BE2C (cell line): Measurements from ENCODE around the gene RNF41.
A peak's percentile ranks its signal among the peaks of the same experiment; 100 is the strongest.

Experiments used
- DNase-seq: peaks from one replicate; pipeline ENCODE4 v3.0.0-alpha.2; 2020
- H3K27me3 ChIP-seq: fragments of 250-450 bp; sonication (Bioruptor Pico); 2 replicates; pipeline ENCODE4 v1.5.1; 2020; ENCODE audit warnings: mild to moderate bottlenecking
- H3K36me3 ChIP-seq: fragments of 250-450 bp; sonication (Bioruptor Pico); 2 replicates; pipeline ENCODE4 v1.5.1; 2020; ENCODE audit warnings: mild to moderate bottlenecking
- H3K4me1 ChIP-seq: fragments of 250-450 bp; sonication (Bioruptor Pico); 2 replicates; pipeline ENCODE4 v1.5.1; 2020
- H3K4me3 ChIP-seq: 2 replicates; pipeline ENCODE4 v1.5.1; 2011; ENCODE audit warnings: low read depth, low read length
- H3K9me3 ChIP-seq: fragments of 250-450 bp; sonication (Bioruptor Pico); 2 replicates; pipeline ENCODE4 v1.5.1; 2020
- CTCF ChIP-seq: IDR thresholded peaks from 2 replicates; pipeline ENCODE4 v1.5.1; 2012; ENCODE audit warnings: mild to moderate bottlenecking, low read depth, low read length

RNF41 gene

DNA sequence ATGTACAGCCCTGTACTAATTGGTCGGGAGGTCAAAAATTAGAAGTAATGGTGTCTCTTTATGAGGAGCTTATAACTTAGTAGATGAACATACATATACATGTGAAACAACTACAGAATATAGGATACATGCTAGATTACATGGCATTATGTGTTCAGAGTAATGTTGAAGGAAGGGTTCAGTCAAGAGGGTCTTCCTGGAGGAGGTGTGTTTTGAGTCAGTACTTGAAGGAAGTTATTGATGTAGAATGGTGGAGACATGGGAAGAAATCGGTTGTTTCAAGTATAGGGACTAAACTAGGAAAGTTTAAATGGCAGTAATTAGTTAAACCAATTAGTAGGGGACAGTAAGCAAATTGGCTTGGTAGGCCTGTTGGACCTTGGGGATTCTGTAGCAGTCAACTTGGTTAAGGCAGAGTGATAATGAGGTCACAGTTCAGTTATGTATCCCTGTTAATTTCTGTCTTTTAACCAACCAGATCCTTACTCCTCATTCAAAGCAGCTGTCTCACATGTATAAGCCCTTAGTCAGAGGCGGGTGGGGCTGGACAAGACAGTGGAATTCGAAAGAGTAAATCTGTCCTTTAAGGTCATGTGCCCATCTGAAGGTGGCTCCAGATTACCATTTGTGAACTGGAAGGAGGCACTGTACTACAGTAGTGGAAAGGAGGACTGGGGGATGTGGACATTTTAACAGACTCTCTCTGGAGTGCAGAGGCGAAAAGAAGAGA, 39.9 kb upstream of the RNF41 start:
- TF ChIP-seq CTCF = no peak
- Histone ChIP-seq H3K27me3 (no peaks in the 10 kb centered on the region), H3K36me3 (peaks cover under 1% of the 10 kb centered on the region), H3K4me1 (peaks cover 6% of the 10 kb centered on the region), H3K4me3 (no peak overlapping the region), H3K9me3 (no peaks in the 10 kb centered on the region)
- DNase-seq = no peak

GRCh38 chr12:56260921-56261320, 39.2 kb upstream of the RNF41 start:
- H3K4me1 ChIP-seq = peaks cover 11% of the 10 kb centered on the region
- no peak for DNase-seq
- no peak for TF ChIP-seq CTCF
- no peaks in the 10 kb centered on the region for H3K9me3 ChIP-seq
- no peak overlapping the region for H3K4me3 ChIP-seq
- H3K27me3 ChIP-seq = no peaks in the 10 kb centered on the region
- H3K36me3 ChIP-seq = peaks cover 8% of the 10 kb centered on the region

DNA sequence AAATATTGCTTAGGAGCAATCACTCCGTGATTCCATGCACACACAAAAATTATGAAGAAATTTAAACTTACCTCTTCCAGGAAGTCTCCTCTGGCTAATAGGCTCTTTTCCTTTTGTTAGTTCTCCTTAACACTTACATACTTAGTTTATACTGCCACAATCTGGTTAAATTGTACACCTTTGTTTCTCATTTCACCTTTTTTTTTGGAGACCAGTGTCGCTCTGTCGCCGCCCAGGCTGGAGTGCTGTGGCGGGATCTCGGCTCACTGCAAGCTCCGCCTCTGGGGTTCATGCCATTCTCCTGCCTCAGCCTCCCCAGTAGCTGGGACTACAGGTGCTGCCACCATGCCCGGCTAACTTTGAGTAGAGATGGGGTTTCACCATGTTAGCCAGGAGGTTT, 38.7 kb upstream of the RNF41 start:
- H3K4me3 ChIP-seq = no peak overlapping the region
- H3K4me1 ChIP-seq = peaks cover 11% of the 10 kb centered on the region
- no peaks in the 10 kb centered on the region for H3K27me3 ChIP-seq
- no peaks in the 10 kb centered on the region for H3K9me3 ChIP-seq
- no peak for DNase-seq
- TF ChIP-seq CTCF = no peak
- peaks cover 14% of the 10 kb centered on the region for H3K36me3 ChIP-seq

- TF ChIP-seq CTCF = no peak
- Histone ChIP-seq H3K4me3 (peak overlapping the region; percentile 82), H3K27me3 (no peaks in the 10 kb centered on the region), H3K9me3 (no peaks in the 10 kb centered on the region), H3K4me1 (peaks cover 11% of the 10 kb centered on the region), H3K36me3 (peaks cover 24% of the 10 kb centered on the region)
- DNase-seq = no peak
Observed at GRCh38 chr12:56258820-56259183, 37.1 kb upstream of the RNF41 start.

GRCh38 chr12:56258068-56258819, 36.5 kb upstream of the RNF41 start, which contains the start of gene ANKRD52:
Gene ANKRD52 (minus strand): TSS chr12:56258384. CDS start chr12:56258269, 115 bp downstream.
- TF ChIP-seq CTCF = peak; percentile 26
- DNase-seq = peak; percentile 84
- Histone ChIP-seq H3K4me3 (peak within 1 kb of the TSS; percentile 82), H3K27me3 (no peaks in the 10 kb centered on the region), H3K4me1 (peaks cover 11% of the 10 kb centered on the region), H3K36me3 (peaks cover 29% of the 10 kb centered on the region), H3K9me3 (no peaks in the 10 kb centered on the region)
